HepG2 (cell line): ENCODE results near the gene PRKAG1. TPM values are rescaled to one million over a fixed set of nuclear protein-coding genes. Genes with fewer than 3 reads are reported as not detected.

Experiments
- ELF3 ChIP-seq: IDR thresholded peaks from 2 replicates; pipeline ENCODE4 v1.6.1; 2016; ENCODE audit warnings: missing genetic modification reagents, missing compliant biosample characterization
- HES4 ChIP-seq: sonication (generic); formaldehyde crosslinking; IDR thresholded peaks from 2 replicates; pipeline ENCODE4 v1.9.0; 2021; ENCODE audit warnings: mild to moderate bottlenecking, missing genetic modification reagents, borderline replicate concordance
- HNRNPL ChIP-seq: fragments of 200-400 bp; formaldehyde crosslinking; IDR thresholded peaks from 2 replicates; pipeline ENCODE4 v1.6.1; 2017; ENCODE audit warnings: mild to moderate bottlenecking, low read depth, low read length
- HOMEZ ChIP-seq: IDR thresholded peaks from 2 replicates; pipeline ENCODE4 v1.6.1; 2016; ENCODE audit warnings: low read depth
- JARID2 ChIP-seq: sonication (generic); formaldehyde crosslinking; IDR thresholded peaks from 2 replicates; pipeline ENCODE4 v1.8.1; 2023; ENCODE audit warnings: missing genetic modification reagents, inconsistent platforms; ENCODE audit not compliant: insufficient replicate concordance
- KDM2A ChIP-seq: sonication (generic); formaldehyde crosslinking; IDR thresholded peaks from 2 replicates; pipeline ENCODE4 v1.4.0; 2020; ENCODE audit warnings: low read depth, missing genetic modification reagents, borderline replicate concordance
- KLF13 ChIP-seq: sonication (generic); formaldehyde crosslinking; IDR thresholded peaks from 2 replicates; pipeline ENCODE4 v1.4.0; 2020; ENCODE audit warnings: mild to moderate bottlenecking, missing genetic modification reagents
- MATR3 ChIP-seq: sonication (generic); formaldehyde crosslinking; IDR thresholded peaks from 2 replicates; pipeline ENCODE4 v1.4.0; 2020; ENCODE audit warnings: missing genetic modification reagents
- MBD4 ChIP-seq: IDR thresholded peaks from 2 replicates; pipeline ENCODE4 v1.6.1; 2012; ENCODE audit warnings: low read length, inconsistent platforms, borderline replicate concordance
- NCOA1 ChIP-seq: sonication (generic); formaldehyde crosslinking; IDR thresholded peaks from 2 replicates; pipeline ENCODE4 v1.9.0; 2021; ENCODE audit warnings: missing genetic modification reagents
- NPAS2 ChIP-seq: sonication (generic); formaldehyde crosslinking; IDR thresholded peaks from 2 replicates; pipeline ENCODE4 v1.8.0; 2022; ENCODE audit warnings: mild to moderate bottlenecking, missing genetic modification reagents, borderline replicate concordance
- NR2F6 ChIP-seq, 2 experiments: IDR thresholded peaks; 2 replicates each; pipeline ENCODE4 v1.6.1; 2016; ENCODE audit warnings: antibody characterized with exemption in 1 of 2, mild to moderate bottlenecking in 1 of 2
- RARG ChIP-seq: sonication (generic); formaldehyde crosslinking; IDR thresholded peaks from 2 replicates; pipeline ENCODE4 v1.4.0; 2020; ENCODE audit warnings: low read depth, mild to moderate bottlenecking, missing genetic modification reagents
- RXRB ChIP-seq: IDR thresholded peaks from 2 replicates; pipeline ENCODE4 v1.6.1; 2016; ENCODE audit warnings: borderline replicate concordance, missing genetic modification reagents, missing compliant biosample characterization
- SETDB1 ChIP-seq: sonication (generic); formaldehyde crosslinking; IDR thresholded peaks from 2 replicates; pipeline ENCODE4 v1.5.1; 2020; ENCODE audit warnings: missing genetic modification reagents, mild to moderate bottlenecking, borderline replicate concordance
- TCF7L2 ChIP-seq: IDR thresholded peaks from 2 replicates; pipeline ENCODE4 v1.6.1; 2011; ENCODE audit warnings: mild to moderate bottlenecking, low read depth, low read length, moderate library complexity
- TGIF2 ChIP-seq: IDR thresholded peaks from 2 replicates; pipeline ENCODE4 v1.6.1; 2016; ENCODE audit warnings: control low read depth, missing compliant biosample characterization
- ZFP1 ChIP-seq: IDR thresholded peaks from 2 replicates; pipeline ENCODE4 v1.6.1; 2016
- ZMYM4 ChIP-seq: sonication (generic); formaldehyde crosslinking; IDR thresholded peaks from 2 replicates; pipeline ENCODE4 v1.8.1; 2023; ENCODE audit warnings: mild to moderate bottlenecking, missing genetic modification reagents
- ZNF12 ChIP-seq: sonication (generic); formaldehyde crosslinking; IDR thresholded peaks from 2 replicates; pipeline ENCODE4 v1.5.0; 2020; ENCODE audit warnings: missing genetic modification reagents
- ZNF280D ChIP-seq: sonication (generic); formaldehyde crosslinking; IDR thresholded peaks from 2 replicates; pipeline ENCODE4 v1.5.1; 2020; ENCODE audit warnings: mild to moderate bottlenecking, missing genetic modification reagents
- ZNF430 ChIP-seq: sonication (generic); formaldehyde crosslinking; IDR thresholded peaks from 2 replicates; pipeline ENCODE4 v1.9.0; 2021; ENCODE audit warnings: mild to moderate bottlenecking, missing genetic modification reagents
- ZNF572 ChIP-seq: sonication (generic); formaldehyde crosslinking; IDR thresholded peaks from 2 replicates; pipeline ENCODE4 v1.5.1; 2020; ENCODE audit warnings: mild to moderate bottlenecking, missing genetic modification reagents
- ZNF747 ChIP-seq: sonication (generic); formaldehyde crosslinking; IDR thresholded peaks from 2 replicates; pipeline ENCODE4 v1.8.1; 2023; ENCODE audit warnings: missing genetic modification reagents, mild to moderate bottlenecking, borderline replicate concordance
- ZSCAN20 ChIP-seq: sonication (generic); formaldehyde crosslinking; IDR thresholded peaks from 2 replicates; pipeline ENCODE4 v1.4.0; 2020; ENCODE audit warnings: missing genetic modification reagents, mild to moderate bottlenecking, borderline replicate concordance
- ZSCAN25 ChIP-seq: sonication (generic); formaldehyde crosslinking; IDR thresholded peaks from 2 replicates; pipeline ENCODE4 v1.8.0; 2022; ENCODE audit warnings: mild to moderate bottlenecking, missing genetic modification reagents
- polyA plus RNA-seq, 8 experiments: library from polyadenylated mRNA; depleted of rRNA in 3 of 8; stranded (reverse) in 7 of 8; unstranded in 1 of 8; fragments of >200 nt; fragmentation: Illumina TruSeq in 4 of 8; extraction: Trizol in 4 of 8; gene quantifications; 2 replicates each; pipeline versions ENCODE4 v1.2.1 to v1.2.3, GENCODE V29; 2011 to 2016; ENCODE audit warnings: low read depth in 4 of 8, missing spikeins in 1 of 8, mixed read lengths in 1 of 8; ENCODE audit not compliant: insufficient read depth in 1 of 8
- total RNA-seq, 5 experiments: library from RNA; depleted of rRNA; stranded (reverse); fragments of >200 nt; fragmentation: Illumina TruSeq; extraction: Trizol; gene quantifications; 2 replicates each; pipeline ENCODE4 v1.2.3, GENCODE V29; 2016; ENCODE audit warnings: low read depth in 1 of 5

The PRKAG1 gene
- total and polyA plus RNA-seq, 2 of the 13 experiments (the other 11 are each of a cell fraction or from before 2014, with no cell fraction given) = 26.1 to 32.8 TPM

GRCh38 chr12:48957141-48958048 lies 61.2 kb downstream of the PRKAG1 start, which contains the start of gene ARF3 (continued):
- TF ChIP-seq HES4 (CRISPR knock-in tag) (0 out of 2 replicates have a peak, but pooled peaks have one; percentile 72), ZNF430 (no peak), NPAS2 (no peak), KLF13 (no peak), ZNF280D (CRISPR knock-in tag) (0 out of 2 replicates have a peak, but pooled peaks have one; percentile 54), ZNF12 (no peak), KDM2A (peak; percentile 79), RXRB (CRISPR knock-in tag) (no peak), MATR3 (no peak), SETDB1 (CRISPR knock-in tag) (no peak), ZSCAN20 (CRISPR knock-in tag) (no peak), JARID2 (CRISPR knock-in tag) (no peak), NCOA1 (CRISPR knock-in tag) (0 out of 2 replicates have a peak, but pooled peaks have one; percentile 49), RARG (CRISPR knock-in tag) (no peak), MBD4 (no peak), HNRNPL (no peak), ELF3 (CRISPR knock-in tag) (peak; percentile 73), ZNF747 (CRISPR knock-in tag) (no peak), ZMYM4 (peak; percentile 81), TGIF2 (CRISPR knock-in tag) (no peak), TCF7L2 (no peak), NR2F6 (IDR thresholded peaks at IDR 0.05) (no peak), NR2F6 (CRISPR knock-in tag; IDR thresholded peaks at IDR 0.05) (peak; percentile 31; the same call in 1 of the 2 replicates), HOMEZ (CRISPR knock-in tag) (no peak), ZNF572 (no peak), ZFP1 (CRISPR knock-in tag) (0 out of 2 replicates have a peak, but pooled peaks have one; percentile 43), ZSCAN25 (CRISPR knock-in tag) (no peak)
